K562 (cell line): ENCODE measurements around the gene KCND2. TPM values are rescaled to one million over a fixed set of nuclear protein-coding genes. Genes with fewer than 3 reads are reported as not detected.

ENCODE experiments used
- ATAC-seq: fragments of 200-7000 bp; cut with Tn5 transposase; 3 replicates; pipeline ENCODE4 v1.9.1; 2020; ENCODE audit warnings: moderate library complexity
- BruUV-seq: library from RNA; stranded (reverse); fragments of 400-500 nt; replicated peaks from 2 replicates; lab custom pipeline; 2021; lab: Mats Ljungman, UMichigan
- CTCF ChIA-PET: fragments of 300-600 bp; formaldehyde crosslinking; extraction: SDS; loops from one replicate; lab custom pipeline; 2021; ENCODE audit warnings: low intra/inter-chr PET ratio; lab: Yijun Ruan, JAX
- POLR2A ChIA-PET: fragments of 300-600, 350-650 bp; sonication (Branson Sonifier 250); formaldehyde crosslinking; extraction: SDS; loops from one replicate; lab custom pipeline; 2021; ENCODE audit warnings: antibody characterized with exemption, inconsistent platforms; lab: Yijun Ruan, JAX
- DNase-seq, 4 experiments: peaks; one replicate each; pipeline versions ENCODE4 v3.0.0 to v3.0.0-alpha.2; 2011 to 2018; ENCODE audit warnings: low spot score in 3 of 4, mixed read lengths in 3 of 4; ENCODE audit errors: extremely low read depth in 1 of 4
- FAIRE-seq: peaks from 2 replicates; lab custom pipeline; 2011; peaks lifted over from hg19 to GRCh38; lab: Jason Lieb, UNC
- H2AFZ ChIP-seq: 2 replicates; pipeline ENCODE4 v1.6.0; 2011; ENCODE audit warnings: low read depth, low read length, control low read depth, inconsistent platforms
- H3K27ac ChIP-seq: fragments of 200-600 bp; 3 replicates; pipeline ENCODE4 v1.8.0; 2011; ENCODE audit warnings: low read depth, mild to moderate bottlenecking, control low read depth, inconsistent platforms, low read length, moderate library complexity, mixed read lengths; ENCODE audit errors: extremely low read depth
- H3K27me3 ChIP-seq, 2 experiments: fragments of 300-600 bp in 1 of 2; 2 replicates in 1 of 2; 3 replicates in 1 of 2; pipeline versions ENCODE4 v1.6.0 to v1.8.0; 2011; ENCODE audit warnings: inconsistent platforms in 2 of 2, low read length in 2 of 2, mild to moderate bottlenecking in 1 of 2, mixed read lengths in 1 of 2, moderate library complexity in 1 of 2; ENCODE audit not compliant: control insufficient read depth in 2 of 2, insufficient read depth in 2 of 2
- H3K36me3 ChIP-seq: fragments of 300-600 bp; 3 replicates; pipeline ENCODE4 v1.8.0; 2011; ENCODE audit warnings: mild to moderate bottlenecking, low read length, inconsistent platforms; ENCODE audit not compliant: control insufficient read depth, insufficient read depth
- H3K4me1 ChIP-seq, 2 experiments: fragments of 200-600 bp in 1 of 2; replicated peaks in 1 of 2; 2 replicates in 1 of 2; 3 replicates in 1 of 2; pipeline versions ENCODE4 v1.5.1 to v1.8.0; 2011; ENCODE audit warnings: inconsistent platforms in 2 of 2, low read length in 2 of 2, mild to moderate bottlenecking in 1 of 2, mixed read lengths in 1 of 2, moderate library complexity in 1 of 2; ENCODE audit not compliant: control insufficient read depth in 2 of 2, insufficient read depth in 2 of 2
- H3K4me2 ChIP-seq: 2 replicates; pipeline ENCODE4 v1.6.1; 2011; ENCODE audit warnings: low read length, control low read depth, inconsistent platforms, mixed read lengths; ENCODE audit not compliant: insufficient read depth
- H3K4me3 ChIP-seq: fragments of 200-600 bp; sonication (generic), shearing (Covaris generic); 2 replicates; pipeline ENCODE4 v1.5.1; 2016; ENCODE audit warnings: control low read depth, inconsistent platforms
- H3K79me2 ChIP-seq: fragments of 200-600 bp; 3 replicates; pipeline ENCODE4 v1.8.0; 2011; ENCODE audit warnings: low read length, inconsistent platforms; ENCODE audit not compliant: control insufficient read depth, insufficient read depth
- H3K9ac ChIP-seq, 2 experiments: 2 replicates each; pipeline versions ENCODE4 v1.6.0 to v1.6.1; 2011; ENCODE audit warnings: low read depth in 2 of 2, low read length in 2 of 2, control low read depth in 1 of 2, inconsistent platforms in 1 of 2, mild to moderate bottlenecking in 1 of 2, mixed read lengths in 1 of 2; ENCODE audit not compliant: insufficient read depth in 1 of 2
- H3K9me1 ChIP-seq: one replicate; pipeline ENCODE4 v1.6.0; 2011; ENCODE audit warnings: inconsistent platforms, mild to moderate bottlenecking, low read length, moderate library complexity; ENCODE audit not compliant: control insufficient read depth, insufficient read depth
- H3K9me3 ChIP-seq: replicated peaks from 2 replicates; pipeline ENCODE4 v1.5.1; 2011; ENCODE audit warnings: low read depth, low read length, inconsistent platforms; ENCODE audit not compliant: control insufficient read depth, insufficient read depth
- H4K20me1 ChIP-seq: replicated peaks from 2 replicates; pipeline ENCODE4 v1.6.1; 2011; ENCODE audit warnings: low read length, inconsistent platforms, mixed read lengths; ENCODE audit not compliant: control insufficient read depth, insufficient read depth
- BCLAF1 ChIP-seq, 2 experiments: fragments of 450-650 bp in 1 of 2; IDR thresholded peaks; 2 replicates each; pipeline ENCODE4 v1.6.1; 2011 to 2017; ENCODE audit warnings: low read depth in 2 of 2, antibody characterized with exemption in 1 of 2, borderline replicate concordance in 1 of 2, low read length in 1 of 2, mild to moderate bottlenecking in 1 of 2, mixed read lengths in 1 of 2; ENCODE audit not compliant: control insufficient read depth in 1 of 2
- CEBPB ChIP-seq: fragments of 450-650 bp; IDR thresholded peaks from 2 replicates; pipeline ENCODE4 v1.6.1; 2016; ENCODE audit warnings: missing genetic modification characterization, missing compliant biosample characterization
- DLX4 ChIP-seq: fragments of 250-450 bp; sonication (Bioruptor Pico); IDR thresholded peaks from 2 replicates; pipeline ENCODE4 v1.6.1; 2021; ENCODE audit warnings: mild to moderate bottlenecking
- FOXA1 ChIP-seq: fragments of 450-650 bp; IDR thresholded peaks from 2 replicates; pipeline ENCODE4 v1.6.1; 2016; ENCODE audit warnings: mild to moderate bottlenecking, borderline replicate concordance
- FOXK1 ChIP-seq: sonication (generic); formaldehyde crosslinking; IDR thresholded peaks from 2 replicates; pipeline ENCODE4 v1.8.0; 2022; ENCODE audit warnings: missing genetic modification reagents, mild to moderate bottlenecking, borderline replicate concordance
- PCBP2 ChIP-seq: fragments of 200-400 bp; formaldehyde crosslinking; IDR thresholded peaks from 2 replicates; pipeline ENCODE4 v1.6.1; 2018; ENCODE audit warnings: low read length, low read depth, mild to moderate bottlenecking, moderate library complexity; ENCODE audit not compliant: poor library complexity, severe bottlenecking
- SRF ChIP-seq, 2 experiments: fragments of 250-450, 450-650 bp in 1 of 2; sonication (Bioruptor Pico) in 1 of 2; sonication (generic) in 1 of 2; formaldehyde crosslinking; IDR thresholded peaks; 2 replicates each; pipeline versions ENCODE4 v1.5.0 to v1.5.1; 2020 to 2022; ENCODE audit warnings: mild to moderate bottlenecking in 1 of 2, missing genetic modification reagents in 1 of 2
- SUPT5H ChIP-seq: fragments of 450-650 bp; IDR thresholded peaks from 2 replicates; pipeline ENCODE4 v1.6.1; 2016
- ZFX ChIP-seq: sonication (generic); formaldehyde crosslinking; IDR thresholded peaks from 2 replicates; pipeline ENCODE4 v1.8.0; 2022; ENCODE audit warnings: mild to moderate bottlenecking, missing genetic modification reagents, moderate library complexity
- ZKSCAN8 ChIP-seq: fragments of 200-800 bp; sonication (Bioruptor generic); IDR thresholded peaks from 2 replicates; pipeline ENCODE4 v1.6.1; 2016; ENCODE audit warnings: missing genetic modification characterization, missing compliant biosample characterization
- ZNF280A ChIP-seq: fragments of 450-650 bp; IDR thresholded peaks from 2 replicates; pipeline ENCODE4 v1.6.1; 2018; ENCODE audit warnings: mild to moderate bottlenecking, low read depth; ENCODE audit not compliant: partially characterized antibody
- ZNF384 ChIP-seq: IDR thresholded peaks from 2 replicates; pipeline ENCODE4 v1.6.1; 2012; ENCODE audit warnings: low read depth, low read length, improper control_type of control experiment
- ZNF398 ChIP-seq: fragments of 250-450 bp; sonication (Bioruptor Pico); IDR thresholded peaks from 2 replicates; pipeline ENCODE4 v1.8.0; 2021; ENCODE audit warnings: moderate library complexity, mild to moderate bottlenecking, inconsistent platforms
- WGBS: fragments of 100-300 bp; shearing (Covaris generic); methylation state at CpG from one replicate; pipeline ENCODE4 v1.1.6; 2016; ENCODE audit warnings: low coverage, mixed read lengths; ENCODE audit not compliant: insufficient coverage; ENCODE audit errors: missing lambda C conversion rate; 5-methylcytosine and 5-hydroxymethylcytosine counted together
- in situ Hi-C: fragments of 300-500 bp; cut with MboI; formaldehyde crosslinking; loops from 4 replicates; pipeline ENCODE4 v1.15.0; 2018; ENCODE audit warnings: inconsistent platforms, mixed read lengths
- intact Hi-C: fragments of 100-400 bp; cut with micrococcal nuclease; formaldehyde crosslinking; loops from 2 replicates; pipeline ENCODE4 v1.14.2; 2022
- polyA plus RNA-seq, 8 experiments: library from polyadenylated mRNA; depleted of rRNA in 4 of 8; stranded (reverse) in 5 of 8; unstranded in 3 of 8; fragments of >200 nt; fragmentation: Nextera tagmentation in 2 of 8; fragmentation: Illumina TruSeq in 1 of 8; extraction: Ambion mirVana in 2 of 8; extraction: Trizol in 1 of 8; gene quantifications; 2 replicates each; pipeline versions ENCODE4 v1.2.1 to v1.2.3, GENCODE V29; 2011 to 2014; ENCODE audit warnings: inconsistent platforms in 1 of 8, missing spikeins in 1 of 8
- total RNA-seq, 7 experiments: library from RNA; depleted of rRNA in 6 of 7; stranded (reverse); fragments of >200 nt in 6 of 7; fragmentation: Illumina TruSeq in 2 of 7; extraction: Trizol in 2 of 7; gene quantifications; 2 replicates each; pipeline versions ENCODE4 v1.2.1 to v1.2.3, GENCODE V29; 2011 to 2021; ENCODE audit warnings: low replicate concordance in 1 of 7

Gene KCND2
- total and polyA plus RNA-seq, 9 of the 15 experiments (the other 6 are each of a cell fraction or from before 2014, with no cell fraction given) = 0.03 to 0.12 TPM; not detected in 7

GRCh38 chr7:120645966-120646365 is 373.0 kb downstream of the KCND2 start:
- intact Hi-C loops (no loop called here), in situ Hi-C loops (no loop called here)
- Histone ChIP-seq H3K9me3 (no peaks in the 10 kb centered on the region), H3K27me3 (no peaks in the 10 kb centered on the region), H4K20me1 (no peaks in the 10 kb centered on the region), H3K79me2 (no peaks in the 10 kb centered on the region), H3K4me2 (no peak overlapping the region), H2AFZ (no peak overlapping the region), H3K9me1 (no peaks in the 10 kb centered on the region)
- CTCF ChIA-PET = no interaction called here
- no peak for FAIRE-seq
- DNase-seq = no peak
- TF ChIP-seq FOXA1 (no peak), ZNF398 (CRISPR knock-in tag) (no peak), SRF (CRISPR knock-in tag; IDR thresholded peaks at IDR 0.05) (no peak), ZNF280A (no peak), DLX4 (CRISPR knock-in tag) (no peak), ZKSCAN8 (CRISPR knock-in tag) (no peak), ZFX (no peak), BCLAF1 (IDR thresholded peaks at IDR 0.05; ENCODE audit: borderline replicate concordance in 1 of 2, control insufficient read depth in 1 of 2, low read depth in 2 of 2, low read length in 1 of 2) (no peak), CEBPB (tag) (no peak), SUPT5H (no peak), ZNF384 (no peak), PCBP2 (no peak), FOXK1 (CRISPR knock-in tag) (no peak)
- TF ChIP-seq, all 486 proteins: peak for 0
- H3K36me3 ChIP-seq = no peaks in the 10 kb centered on the region
- H3K4me3 ChIP-seq = no peak overlapping the region
- no peak overlapping the region for H3K9ac ChIP-seq
- POLR2A ChIA-PET = no interaction called here
- no TSS peak for BruUV-seq
- no peak overlapping the region for H3K27ac ChIP-seq
- 0% methylated on average over 1 of the region's 1 CpG for WGBS
- H3K4me1 ChIP-seq = no peaks in the 10 kb centered on the region
- no peak for ATAC-seq
